ENCODE measurements around the gene PCDHGA4.
"Not testable (repeated sequence)": the region's sequence is repeated elsewhere in the genome, so short reads cannot be mapped to it uniquely, and the experiment has no call there.

- not testable (repeated sequence) for TF ChIP-seq CTCF, POLR2A (IDR thresholded peaks at IDR 0.05)
Measured at GRCh38 chr5:141375444-141376155, 20.8 kb downstream of the PCDHGA4 start.

Measured in adrenal gland (tissue), 5 donors.